NCI-H1436 (cell line): ENCODE results near the gene UNC5C.

Experiments
- DNase-seq: peaks from one replicate; lab custom pipeline; 2025; lab: John Stamatoyannopoulos, UW

Gene UNC5C

DNA sequence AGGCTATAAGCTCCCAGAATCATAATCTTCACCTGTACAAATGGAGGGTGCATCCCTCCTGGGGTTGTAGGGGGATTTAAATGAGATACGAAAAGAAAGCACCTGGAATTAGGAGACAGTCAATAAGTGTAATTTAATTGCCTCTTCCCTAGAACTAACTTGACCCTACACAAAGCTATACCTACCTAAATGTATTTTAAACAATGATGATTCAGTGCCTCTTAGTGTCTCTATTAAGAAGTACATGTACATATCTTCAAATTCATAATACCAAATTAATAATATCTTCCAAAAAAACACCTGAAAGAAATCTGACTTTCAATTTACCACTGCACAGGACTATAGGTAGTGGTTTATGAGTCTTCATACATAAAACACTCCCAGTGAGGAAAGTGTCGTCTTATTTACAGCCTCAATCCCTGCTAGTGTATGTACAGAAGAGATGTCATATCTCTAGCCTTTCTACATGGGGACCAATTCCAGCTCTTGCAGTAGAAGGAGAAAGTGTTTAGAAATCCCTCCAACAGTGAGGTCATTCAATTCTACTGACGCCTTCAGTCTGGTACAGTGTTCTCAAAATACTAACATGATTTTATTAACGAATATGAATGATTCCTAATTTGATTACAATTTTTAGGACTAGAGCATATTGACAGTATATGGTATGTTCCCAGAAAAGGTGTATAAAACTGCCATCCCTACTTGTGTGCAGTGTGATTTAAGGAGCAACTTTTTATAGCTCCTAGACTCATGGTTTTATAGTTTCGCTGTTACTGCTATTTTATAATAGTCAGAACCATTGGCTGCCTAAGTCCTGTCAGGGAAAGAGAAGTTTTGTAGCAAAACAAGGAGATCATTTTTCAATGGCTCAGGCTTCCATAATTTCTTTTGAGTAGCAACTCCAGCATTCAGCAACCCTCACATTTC lies 282.7 kb downstream of the UNC5C start:
- no peak for DNase-seq

DNA sequence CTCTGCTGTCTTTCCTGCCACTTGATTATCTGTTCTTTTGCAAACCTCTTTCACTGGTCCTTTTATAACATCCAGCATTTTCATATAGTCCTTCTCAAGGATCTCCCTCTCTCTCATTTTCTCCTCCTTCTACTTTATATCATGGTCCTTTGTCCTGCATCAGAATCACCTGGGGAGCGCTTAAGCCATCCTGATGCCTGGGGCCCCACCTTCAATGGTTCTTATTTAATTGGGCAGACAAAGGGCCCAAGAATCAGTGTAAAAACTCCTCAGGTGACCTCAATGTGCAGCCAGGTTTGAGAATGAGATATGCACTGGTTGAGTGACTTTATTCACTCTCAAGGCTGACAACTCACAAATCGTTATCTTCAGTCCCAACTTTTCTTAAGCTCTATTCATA lies 283.9 kb downstream of the UNC5C start:
- no peak for DNase-seq

- DNase-seq = no peak
Observed at GRCh38 chr4:95263960-95264359, 284.8 kb downstream of the UNC5C start.

DNA sequence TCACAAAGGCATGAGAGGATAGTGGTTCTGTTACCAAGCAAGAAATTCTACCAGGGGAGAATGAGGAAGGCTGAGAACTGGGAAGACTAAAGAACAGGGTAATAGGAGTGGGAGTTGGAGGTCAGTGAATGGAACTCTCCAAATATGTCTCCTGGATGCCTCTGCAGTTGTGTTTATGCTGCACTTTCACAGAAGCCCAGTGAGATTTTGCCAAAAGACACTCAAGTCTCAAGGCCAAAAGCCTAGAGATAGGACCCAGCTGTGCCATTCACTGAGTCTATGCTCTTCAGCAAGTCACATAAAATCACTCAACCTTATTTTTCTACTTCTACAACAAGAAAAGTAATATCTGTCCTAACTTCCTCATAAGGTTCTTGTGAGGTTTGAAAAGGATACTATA lies 285.4 kb downstream of the UNC5C start:
- DNase-seq = no peak

- DNase-seq = no peak
Observed at GRCh38 chr4:95256108-95256835, 292.5 kb downstream of the UNC5C start.

DNA sequence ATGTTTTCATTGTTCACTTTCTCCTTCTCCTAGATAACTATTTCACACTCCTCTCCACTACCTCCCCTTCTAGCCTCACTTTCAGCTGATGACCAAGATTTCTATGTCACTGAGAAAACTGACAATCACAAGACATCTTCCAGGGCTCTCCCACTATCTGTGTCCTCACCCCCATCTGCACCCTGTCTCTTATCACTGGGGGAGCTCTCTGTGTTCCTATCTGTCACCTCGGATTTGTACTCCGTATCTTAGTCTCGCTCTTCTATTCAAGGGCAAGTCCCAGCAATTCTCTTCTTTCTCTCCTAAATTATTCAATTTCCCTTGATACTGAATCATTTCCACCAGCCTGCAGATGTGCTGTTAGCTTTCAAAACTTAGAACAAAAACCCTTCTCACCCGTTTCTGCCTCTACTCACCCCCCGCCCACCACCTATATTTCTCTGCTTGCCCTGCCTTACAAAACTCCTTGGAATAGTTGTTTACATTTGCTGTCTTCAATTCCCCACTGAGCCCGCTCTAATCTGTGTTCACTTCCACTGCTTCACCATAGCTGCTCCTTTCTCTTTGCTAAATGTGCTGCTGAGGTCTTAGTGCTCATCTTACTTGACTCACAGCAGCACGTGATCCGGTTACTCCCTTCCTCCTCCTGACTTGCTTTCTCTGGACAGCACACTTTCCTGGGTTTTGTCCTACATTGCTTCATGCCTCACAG lies 293.2 kb downstream of the UNC5C start:
- no peak for DNase-seq

GRCh38 chr4:95251568-95251967 lies 297.2 kb downstream of the UNC5C start:
- DNase-seq = no peak

GRCh38 chr4:95250544-95251137 lies 298.1 kb downstream of the UNC5C start:
- DNase-seq = no peak

DNA sequence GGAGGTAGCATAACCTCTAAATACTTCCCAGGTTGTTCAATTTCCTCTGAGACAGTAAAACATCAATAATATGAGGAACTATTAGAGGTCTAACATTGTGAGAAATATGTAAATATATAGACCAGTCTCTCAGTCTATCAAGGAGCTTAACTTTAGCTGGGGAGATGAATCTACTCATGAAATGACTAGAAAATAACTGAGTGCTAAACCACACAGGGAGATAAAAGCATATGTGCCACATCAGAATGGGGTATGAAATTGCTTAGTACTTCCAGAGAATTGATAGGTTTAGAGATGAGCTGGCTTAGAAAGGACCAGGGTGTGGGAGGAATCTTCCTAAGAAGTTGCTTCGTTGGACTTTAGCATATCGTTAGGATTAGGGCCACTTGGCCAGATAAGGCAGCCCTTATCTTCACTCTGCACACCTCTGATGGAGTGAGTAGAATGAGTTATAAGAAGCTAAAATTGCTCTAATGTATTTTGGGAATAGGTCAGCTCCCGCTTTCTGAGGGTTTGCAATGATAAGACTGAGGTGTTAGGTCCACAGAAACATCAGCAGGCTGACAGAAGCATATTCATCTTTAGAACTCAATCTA lies 299.2 kb downstream of the UNC5C start:
- DNase-seq = no peak

- DNase-seq = no peak
Observed at GRCh38 chr4:95248720-95249425, 299.9 kb downstream of the UNC5C start.

GRCh38 chr4:95243892-95244291 lies 304.9 kb downstream of the UNC5C start:
- no peak for DNase-seq

- DNase-seq = no peak
Observed at GRCh38 chr4:95238554-95238953, 310.2 kb downstream of the UNC5C start.

DNA sequence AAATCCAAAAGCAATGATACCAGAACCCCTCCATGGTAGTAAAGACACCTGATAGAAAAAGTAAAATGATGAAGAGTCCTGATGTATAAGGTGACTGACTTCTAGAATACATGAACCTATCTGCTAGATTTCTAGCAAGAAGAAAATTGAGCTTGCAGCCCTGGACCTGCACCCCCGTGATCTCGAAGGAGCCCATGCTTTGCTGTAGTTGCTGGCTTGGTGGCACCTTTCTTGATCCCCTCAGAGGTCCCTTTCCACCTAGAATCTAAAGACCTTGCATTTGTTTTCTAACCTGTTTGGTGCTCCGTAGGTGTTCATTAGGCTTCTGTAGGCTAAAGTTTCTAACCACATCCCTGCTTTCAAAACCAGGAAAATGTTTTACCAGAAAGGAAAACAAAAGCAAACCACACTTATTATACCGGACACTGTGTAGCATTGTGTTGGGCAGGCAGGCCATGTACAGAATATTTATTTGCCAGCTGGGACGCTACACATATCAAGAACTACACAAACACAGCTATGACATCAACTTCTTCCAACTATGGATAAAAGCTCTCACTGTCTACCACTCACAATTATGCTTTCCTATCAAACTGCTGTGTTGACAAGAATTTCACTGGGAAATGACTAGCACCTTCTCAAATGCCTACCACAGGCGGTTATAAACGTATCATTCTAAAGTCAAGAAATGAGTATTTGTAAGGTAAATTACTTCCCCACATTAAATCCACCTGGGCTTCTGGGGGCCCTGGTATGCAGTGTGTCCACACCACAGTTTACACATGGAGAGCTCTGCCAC lies 316.2 kb downstream of the UNC5C start:
- no peak for DNase-seq

DNA sequence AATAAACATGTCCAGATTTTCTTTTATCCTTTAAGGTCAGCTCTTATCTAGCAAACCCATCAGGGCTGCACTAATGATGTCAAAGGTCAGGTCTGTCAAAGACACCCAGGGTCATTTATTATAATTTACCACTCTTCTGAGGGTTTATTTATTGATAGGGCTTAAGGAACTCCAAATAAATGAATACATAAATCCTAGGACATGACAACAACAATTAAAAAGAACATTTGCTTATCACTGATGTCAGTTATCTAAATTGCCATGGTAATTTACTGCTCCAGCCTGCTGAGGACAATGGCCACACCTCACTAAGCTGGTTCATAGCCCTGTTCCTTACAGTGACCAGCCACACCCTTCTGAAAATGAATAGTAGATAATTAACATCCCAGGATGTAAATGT lies 317.1 kb downstream of the UNC5C start:
- no peak for DNase-seq

- no peak for DNase-seq
Observed at GRCh38 chr4:95225849-95226248, 322.9 kb downstream of the UNC5C start.

DNA sequence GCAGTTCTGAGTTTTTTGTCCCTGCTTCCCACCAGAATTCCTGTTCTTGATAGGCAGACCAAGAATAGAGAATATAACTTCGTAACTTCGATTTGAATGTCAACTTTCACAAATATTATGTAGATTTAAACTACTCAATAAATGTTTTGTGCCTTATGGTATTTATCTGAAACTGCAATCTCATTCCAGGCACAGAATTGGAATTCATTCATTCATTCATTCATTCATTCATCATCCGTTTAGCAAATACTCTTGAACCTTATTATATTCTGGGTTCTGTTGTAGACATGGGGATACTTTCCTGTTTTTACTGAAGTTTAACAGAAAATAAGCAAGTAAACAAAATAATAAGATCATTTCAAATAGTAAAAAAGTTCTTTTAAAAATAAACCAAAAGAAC lies 324.4 kb downstream of the UNC5C start:
- no peak for DNase-seq

GRCh38 chr4:95220205-95221175 lies 328.3 kb downstream of the UNC5C start:
- DNase-seq = no peak

GRCh38 chr4:95219109-95219508 lies 329.7 kb downstream of the UNC5C start:
- DNase-seq = no peak

DNA sequence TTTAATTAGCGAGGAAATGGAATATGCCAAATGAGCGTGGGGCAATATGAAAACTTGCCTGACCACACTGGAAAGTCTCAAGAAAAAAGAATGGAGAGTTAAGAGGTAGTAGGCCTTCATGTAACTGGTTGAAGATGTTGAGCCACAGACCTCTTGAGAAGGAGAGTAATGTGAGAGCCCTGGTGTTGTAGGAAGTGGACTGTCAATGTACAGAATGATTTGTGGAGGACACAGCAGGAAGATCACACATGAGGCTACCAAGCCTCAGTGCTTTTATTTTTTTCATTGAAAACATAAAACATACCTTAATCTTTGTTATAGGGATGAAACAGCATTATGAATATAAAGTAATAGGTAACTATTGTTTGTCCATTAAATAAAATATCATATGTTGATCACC lies 331.6 kb downstream of the UNC5C start:
- no peak for DNase-seq
